Measurements from ENCODE around the gene LGALS1. TPM values are rescaled to one million over a fixed set of nuclear protein-coding genes. Genes with fewer than 3 reads are reported as not detected.
A peak's percentile ranks its signal among the peaks of the same experiment; 100 is the strongest.

LGALS1 gene
- total RNA-seq, 1 donor from 2014 or later = 55.5 TPM

DNA sequence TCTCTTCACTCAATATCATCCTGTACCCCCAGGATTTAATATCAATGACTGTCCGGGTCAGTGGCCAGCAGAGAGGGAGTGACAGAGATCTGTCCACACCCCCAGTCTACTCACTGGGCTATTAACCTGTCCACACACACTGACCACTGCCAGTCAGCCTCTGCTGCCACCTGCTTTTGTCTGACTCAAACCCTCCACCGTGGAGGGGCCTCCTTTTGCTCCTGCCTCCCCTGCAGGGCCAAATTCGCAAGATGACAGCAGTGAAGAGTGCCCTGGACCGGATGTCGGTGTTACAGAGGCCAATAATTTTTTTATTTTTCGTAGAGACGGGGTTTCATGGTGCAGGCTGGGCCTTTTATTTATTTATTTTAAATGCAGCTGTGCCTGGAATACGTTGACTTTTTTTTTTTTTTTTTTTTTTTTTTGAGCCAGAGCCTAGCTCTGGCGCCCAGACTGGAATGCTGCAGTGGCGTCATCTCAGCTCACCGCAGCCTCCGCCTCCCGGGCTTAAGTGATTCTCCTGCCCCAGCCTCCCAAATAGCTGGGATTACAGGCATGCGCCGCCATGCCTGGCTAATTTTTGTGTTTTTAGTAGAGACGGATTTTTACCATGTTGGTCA, 11.8 kb upstream of the LGALS1 start:
- ATAC-seq = no peak

DNA sequence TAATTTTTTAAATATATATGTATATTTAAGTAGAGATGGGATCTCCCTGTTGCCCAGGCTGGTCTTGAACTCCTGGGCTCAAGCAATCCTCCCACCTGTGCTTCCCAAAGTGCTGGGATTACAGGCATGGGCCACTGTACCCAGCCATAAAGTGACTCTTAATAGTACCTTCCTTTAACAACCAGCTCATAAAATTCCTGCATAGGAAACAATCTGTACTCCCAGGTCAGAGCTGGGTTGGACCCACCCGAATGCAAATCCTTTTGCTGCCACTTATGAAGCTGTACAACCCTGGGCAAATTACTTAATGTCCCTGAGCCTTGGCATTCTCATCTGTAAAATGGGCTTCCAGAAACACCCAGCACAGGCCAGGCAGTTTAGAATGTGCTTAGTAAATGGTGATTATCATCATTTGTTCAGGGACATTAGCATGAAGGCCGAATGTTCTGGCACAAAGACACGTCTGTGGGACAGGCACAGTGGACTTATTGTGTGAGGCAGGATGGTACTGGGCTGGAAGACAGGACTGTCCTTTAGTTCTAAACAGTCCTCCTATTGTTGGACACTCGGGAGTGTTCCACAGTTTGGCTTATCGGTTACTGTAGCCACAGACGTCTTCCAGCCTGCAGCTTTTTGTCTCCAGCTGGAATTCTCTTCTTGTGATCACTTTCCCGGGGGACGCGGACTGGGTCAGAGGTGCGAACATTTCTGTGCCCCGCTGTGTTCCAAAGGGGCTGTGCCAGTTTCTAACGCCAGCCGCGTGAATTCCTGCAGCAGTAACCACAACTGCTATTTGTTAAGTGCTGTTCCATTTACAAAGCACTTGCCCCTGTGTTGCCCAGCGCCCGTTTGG, 11.0 kb upstream of the LGALS1 start:
- no peak for ATAC-seq

DNA sequence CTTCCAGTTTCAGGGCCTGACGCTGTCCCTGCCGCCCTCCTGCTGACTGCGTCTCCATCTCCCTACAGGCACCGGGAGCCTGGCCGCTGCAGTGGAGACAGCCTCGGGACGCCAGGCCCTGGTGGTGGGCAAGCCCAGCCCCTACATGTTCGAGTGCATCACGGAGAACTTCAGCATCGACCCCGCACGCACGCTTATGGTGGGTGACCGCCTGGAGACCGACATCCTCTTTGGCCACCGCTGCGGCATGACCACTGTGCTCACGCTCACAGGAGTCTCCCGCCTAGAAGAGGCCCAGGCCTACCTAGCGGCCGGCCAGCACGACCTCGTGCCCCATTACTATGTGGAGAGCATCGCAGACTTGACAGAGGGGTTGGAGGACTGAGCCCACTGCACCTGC, 9.9 kb upstream of the LGALS1 start:
- ATAC-seq = no peak

DNA sequence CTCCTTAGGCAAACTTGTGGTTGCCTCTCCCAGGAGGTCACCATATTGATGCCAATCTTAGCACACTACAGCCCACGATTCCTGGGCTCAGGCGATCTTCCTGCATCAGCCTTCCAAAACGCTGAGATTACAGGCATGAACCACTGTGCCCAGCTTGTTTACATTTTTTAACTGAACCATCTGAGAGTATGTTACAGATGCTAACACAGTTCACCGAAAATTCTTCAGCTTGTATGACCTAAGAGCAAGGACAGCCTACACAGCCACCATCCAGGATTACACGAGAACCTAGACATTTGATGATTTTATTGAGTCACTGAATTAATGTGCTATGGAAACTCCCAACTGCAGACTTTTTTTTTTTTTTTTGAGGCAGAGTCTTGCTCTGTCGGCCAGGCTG, 5.8 kb upstream of the LGALS1 start:
- ATAC-seq = no peak

DNA sequence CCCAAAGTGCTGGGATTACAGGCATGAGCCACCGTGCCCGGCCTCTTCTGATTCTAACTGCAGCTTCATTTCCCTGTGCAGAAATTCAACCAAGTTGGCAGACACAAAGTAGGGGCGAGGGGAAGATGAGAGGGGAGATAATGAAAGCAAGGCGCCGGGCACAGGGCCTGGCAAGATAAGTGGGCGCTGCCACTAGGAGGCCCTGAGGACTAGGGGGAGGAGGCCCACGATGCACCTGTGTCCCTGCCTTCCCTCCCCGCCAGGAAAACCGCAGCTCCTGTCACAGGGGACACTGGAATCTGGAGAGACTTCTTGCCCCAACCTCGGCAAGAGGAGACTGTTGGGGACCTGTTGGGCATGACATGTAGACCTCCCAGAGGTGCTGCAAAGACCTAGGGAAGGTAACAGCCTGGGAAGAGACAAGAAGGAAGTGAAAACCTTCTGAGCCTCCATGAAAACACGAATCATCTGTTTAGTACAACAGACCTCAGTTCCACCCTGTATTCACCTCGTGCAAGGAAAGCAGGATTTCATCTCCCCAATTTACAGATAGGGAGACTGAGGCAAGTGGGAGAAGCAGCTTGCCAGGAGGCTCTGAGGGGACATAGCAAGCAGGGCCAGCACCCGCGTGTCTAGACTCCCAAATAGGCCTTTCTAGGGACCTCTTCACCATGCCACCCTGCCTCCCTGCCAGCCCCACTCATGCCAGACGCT, 3.1 kb upstream of the LGALS1 start:
- no peak for ATAC-seq

DNA sequence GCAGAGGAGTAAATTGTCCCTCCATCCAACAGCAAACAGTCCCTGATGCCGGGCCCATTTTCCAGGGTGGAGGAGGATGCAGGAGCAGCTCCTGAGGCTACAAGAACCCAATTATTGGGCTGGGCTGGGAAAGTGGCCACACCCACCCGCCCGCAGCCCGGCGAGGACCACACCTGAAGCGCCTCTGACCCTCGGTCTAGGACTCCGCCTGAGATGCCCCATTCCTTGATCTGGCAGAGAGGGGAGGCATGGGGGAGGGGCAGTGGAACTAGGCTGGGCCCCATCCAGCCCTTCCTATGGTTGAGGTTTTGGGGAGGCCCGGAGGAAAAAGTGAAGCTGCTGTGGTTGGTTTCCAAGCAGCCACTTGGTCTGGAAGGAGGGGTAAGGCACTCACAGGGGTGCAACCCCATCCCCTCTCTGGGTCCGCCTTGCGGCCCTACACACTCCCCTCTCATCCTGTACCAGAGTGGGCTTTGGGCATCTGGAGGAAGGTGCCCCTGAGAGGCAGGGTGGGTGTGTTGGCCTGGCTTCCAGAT, 2.4 kb upstream of the LGALS1 start:
- no peak for ATAC-seq

DNA sequence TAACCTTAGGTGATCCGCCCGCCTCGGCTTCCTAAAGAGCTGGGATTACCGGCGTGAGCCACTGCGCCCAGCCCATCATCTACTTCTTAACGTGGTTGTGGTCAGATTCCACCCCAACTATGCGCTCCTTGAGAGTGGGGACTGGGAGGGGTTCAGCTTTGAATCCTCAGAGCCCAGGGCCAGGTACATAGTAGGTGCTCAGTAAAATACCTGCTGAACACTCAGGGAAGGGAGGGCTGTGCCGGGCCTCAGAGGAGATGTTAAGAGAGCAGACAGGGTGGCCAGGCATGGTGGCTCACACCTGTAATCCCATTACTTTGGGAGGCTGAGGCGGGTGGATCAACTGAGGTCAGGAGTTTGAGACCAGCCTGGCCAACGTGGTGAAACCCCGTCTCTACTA, 1.2 kb upstream of the LGALS1 start:
- ATAC-seq = no peak

DNA sequence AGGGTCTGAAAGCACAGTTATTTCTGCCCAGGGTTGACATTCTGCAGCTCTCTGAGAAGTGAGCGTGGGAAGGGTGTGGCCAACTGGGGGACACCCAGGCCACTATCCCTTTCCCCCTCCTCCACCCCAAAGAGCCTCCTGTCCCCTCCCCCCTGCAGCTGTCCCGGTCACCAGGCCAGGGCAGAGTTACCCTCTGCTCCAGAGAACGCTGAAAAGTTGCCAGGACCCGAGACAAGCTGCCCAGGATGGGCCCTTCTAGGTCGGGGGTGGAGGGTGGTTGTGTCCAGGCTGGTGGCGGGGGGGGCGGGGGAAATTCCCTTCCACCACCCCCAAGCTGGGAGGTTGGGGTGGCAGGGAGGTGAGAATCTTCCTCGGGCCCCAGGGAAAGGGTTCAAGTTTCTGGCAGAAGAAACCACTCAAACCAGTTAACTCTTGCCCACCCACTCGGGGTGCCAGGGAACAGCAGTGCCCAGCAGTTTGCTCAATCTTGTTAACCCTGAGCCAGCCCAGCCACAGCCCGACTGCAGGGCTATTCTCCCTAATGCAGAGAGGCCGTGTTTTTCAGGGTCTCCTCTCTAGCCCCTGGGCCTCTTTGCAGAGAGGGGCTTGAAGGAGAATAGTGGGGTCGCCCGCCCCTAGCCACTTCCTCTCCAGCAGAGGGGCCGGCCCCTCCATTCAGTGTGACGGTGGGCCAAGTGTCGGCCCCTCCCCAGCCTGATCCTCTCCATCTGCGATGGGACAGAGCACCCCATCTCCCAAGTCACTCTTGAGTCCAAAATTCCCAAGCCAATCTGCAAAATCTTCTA, 697 bp downstream of the LGALS1 start:
- ATAC-seq = no peak

DNA sequence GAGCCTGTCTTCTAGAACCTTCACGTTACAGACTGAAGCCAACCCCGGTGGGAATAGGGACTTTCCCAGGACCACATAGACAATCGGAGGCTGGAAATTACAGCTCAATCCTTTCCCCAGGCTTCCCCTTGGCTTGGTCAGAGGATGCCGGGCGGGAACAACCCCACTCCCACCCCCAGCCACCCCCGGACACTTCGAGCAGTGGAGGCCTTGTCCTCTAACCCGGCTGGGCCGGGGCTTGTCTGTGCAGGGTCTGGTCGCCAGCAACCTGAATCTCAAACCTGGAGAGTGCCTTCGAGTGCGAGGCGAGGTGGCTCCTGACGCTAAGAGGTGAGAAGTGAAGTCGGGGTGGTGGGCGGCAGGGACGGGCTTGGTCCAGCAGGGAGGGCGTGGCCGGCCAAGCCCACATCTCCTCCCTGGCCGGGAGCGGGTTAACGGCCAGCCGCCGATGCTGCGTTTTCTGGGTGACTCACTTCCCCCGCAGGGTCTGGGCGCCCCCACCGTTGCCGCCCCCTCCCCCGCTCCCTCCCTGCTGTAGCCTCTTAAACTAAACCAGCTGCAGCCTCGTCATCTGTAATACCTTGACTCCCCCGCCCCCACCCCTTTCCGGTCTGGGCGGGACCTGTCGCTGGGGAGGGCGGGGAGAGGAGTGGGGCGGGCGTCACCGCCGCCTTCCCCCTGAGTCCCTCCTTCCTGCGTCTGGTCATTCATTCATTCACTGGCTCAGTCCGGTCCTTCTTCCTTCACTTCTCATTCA, 1.5 kb downstream of the LGALS1 start:
- ATAC-seq = peak; percentile 60

DNA sequence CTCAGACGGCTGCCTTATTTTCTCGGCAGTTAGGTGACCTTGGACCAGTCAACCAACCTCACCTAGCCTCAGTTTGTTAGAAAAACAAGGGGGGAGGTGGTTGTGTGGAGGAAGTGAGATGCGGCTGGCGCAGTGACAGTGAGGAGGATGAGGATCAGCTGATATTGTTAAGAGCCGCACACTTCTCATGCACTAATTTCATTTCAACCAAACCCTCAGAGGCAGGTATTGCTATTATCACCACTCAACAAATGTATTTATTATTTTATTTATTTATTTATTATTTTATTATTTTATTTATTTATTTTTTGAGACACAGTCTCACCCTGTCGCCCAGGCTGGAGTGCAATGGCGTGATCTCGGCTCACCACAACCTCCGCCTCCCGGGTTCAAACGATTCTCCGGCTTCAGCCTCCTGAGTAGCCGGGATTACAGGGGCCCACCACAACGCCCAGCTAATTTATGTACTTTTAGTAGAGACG, 2.1 kb downstream of the LGALS1 start:
- ATAC-seq = no peak

DNA sequence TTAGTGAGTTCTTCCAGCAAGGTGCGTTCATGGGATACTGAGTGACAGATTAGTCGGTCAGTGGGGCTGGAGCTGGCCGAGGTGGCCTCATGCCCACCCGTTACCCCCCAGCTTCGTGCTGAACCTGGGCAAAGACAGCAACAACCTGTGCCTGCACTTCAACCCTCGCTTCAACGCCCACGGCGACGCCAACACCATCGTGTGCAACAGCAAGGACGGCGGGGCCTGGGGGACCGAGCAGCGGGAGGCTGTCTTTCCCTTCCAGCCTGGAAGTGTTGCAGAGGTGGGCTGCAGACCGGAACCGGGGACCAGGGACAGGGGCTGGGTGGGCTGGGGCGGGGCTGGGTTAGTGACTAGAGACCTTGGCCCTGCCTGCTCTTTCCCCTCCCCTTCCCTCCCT, 2.9 kb downstream of the LGALS1 start:
- ATAC-seq = no peak

DNA sequence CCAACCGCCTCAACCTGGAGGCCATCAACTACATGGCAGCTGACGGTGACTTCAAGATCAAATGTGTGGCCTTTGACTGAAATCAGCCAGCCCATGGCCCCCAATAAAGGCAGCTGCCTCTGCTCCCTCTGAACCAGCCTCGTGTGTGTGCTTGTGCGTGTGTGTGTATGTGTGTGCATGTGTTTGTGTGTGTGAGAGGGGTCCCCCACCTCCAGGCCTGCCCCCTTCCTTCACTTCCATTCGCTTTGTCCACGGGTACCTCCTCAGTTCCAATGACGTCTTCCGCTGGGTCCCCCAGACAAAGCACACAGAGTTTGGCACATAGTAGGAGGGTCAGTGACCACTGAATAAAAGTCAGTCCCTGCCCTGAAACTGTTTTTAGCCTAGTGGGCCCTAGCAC, 4.2 kb downstream of the LGALS1 start:
- ATAC-seq = no peak

DNA sequence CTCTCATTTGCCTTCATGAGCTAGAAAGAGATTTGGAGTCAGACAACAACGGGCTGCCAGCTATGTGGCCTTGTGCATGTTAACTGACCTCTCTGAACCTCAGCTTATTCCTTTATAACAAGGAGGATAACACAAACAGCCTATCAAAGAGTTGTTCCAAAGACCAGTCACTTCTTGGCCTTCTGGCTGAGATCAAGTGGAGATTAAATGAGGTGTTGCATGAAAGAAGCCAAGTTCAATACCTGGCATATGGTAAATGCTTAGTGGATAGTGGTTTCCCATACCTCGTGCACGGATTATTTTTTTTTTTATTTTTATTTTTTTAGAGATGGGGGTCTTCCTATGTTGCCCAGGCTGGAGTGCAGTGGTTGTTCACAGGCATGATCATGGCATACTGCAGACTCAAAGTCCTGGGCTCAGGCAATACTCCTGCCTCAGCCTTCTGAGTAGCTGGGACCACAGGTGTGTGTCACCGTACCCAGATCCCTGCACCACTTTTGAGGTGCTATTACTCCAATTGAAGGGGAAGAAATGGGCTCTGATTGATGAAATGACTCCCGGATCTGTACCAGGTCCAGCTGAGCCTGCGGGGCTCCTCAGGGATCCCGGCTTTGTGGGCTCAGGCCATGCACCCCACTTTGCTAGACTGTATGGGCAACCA, 4.9 kb downstream of the LGALS1 start:
- ATAC-seq = no peak

DNA sequence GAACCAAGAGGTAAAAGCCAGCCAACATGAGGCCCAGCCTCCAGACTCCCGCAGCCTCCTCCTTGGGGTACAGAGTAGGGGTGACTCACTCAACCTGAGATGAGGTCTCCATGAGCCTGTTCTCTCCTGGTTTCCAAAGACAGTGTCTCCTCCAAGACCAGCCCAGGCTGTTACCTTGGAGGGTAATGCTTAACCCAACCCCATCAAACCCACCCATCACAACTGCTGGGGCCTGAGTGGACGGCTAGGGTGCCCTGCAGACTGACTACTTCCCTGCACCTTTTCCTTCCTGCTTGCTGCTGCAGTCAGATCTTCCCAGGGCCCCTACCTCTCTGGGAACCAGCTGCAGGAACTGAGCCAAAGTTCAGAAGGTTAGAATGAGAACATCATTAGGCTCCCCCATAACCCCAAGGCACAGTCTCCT, 5.6 kb downstream of the LGALS1 start:
- ATAC-seq = no peak

DNA sequence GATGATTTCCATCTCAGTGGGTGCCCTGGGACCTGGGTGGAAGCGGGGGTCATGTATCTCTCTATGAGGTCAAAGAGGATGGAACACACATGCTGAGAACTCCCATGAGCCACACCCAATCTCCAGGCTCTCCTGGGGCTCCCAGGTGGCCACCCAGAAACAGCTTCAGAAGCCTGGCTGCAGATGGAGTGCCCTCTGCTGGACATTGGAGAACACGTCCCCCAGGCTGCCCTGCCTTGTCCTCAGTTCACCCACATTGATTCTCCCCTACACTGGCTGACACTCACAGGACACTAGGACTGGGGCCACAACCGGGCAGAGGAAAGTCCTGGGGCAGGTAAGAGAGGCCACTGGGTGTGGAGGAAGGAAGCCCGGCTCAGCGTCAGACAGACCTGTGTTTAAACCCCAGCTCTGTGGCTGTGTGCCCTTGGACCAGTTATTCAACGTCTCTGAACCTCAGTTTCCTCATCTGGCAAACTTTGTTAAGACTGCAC, 6.2 kb downstream of the LGALS1 start:
- ATAC-seq = peak; percentile 48

DNA sequence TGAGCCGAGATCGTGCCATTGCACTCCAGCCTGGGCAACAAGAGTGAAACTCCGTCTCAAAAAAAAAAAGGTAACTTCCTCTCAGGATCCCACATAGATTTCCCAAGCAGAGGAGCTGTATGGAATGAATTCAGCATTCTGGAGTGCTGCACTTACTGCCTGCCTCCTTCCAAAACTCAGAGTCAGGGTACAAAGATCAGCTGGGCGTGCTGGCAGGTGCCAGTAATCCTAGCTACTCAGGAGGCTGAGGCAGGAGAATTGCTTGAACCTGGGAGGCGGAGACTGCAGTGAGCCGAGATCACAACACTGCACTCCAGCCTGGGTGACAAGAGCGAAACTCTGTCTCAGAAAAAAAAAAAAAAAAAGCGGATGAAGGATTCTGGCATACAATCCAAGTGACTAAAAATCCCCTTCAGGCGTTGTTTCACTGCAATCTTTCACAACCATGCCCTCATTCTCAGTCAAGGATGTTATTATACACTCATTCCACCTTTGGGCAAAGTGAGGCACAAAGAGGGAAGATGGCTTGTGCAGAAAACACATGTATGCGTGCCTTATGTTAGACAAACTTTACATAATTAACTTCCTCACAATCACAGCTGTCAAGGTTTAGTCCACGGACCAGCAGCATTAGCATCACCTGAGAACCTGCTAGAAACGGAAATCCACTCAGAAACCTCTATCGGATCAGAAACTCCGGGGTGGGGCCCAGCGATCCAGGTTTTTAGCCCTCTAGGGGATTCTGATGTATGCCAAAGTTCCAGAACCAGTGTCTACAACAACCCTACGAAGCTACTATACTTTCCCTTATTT, 9.6 kb downstream of the LGALS1 start:
- ATAC-seq = peak; percentile 16

DNA sequence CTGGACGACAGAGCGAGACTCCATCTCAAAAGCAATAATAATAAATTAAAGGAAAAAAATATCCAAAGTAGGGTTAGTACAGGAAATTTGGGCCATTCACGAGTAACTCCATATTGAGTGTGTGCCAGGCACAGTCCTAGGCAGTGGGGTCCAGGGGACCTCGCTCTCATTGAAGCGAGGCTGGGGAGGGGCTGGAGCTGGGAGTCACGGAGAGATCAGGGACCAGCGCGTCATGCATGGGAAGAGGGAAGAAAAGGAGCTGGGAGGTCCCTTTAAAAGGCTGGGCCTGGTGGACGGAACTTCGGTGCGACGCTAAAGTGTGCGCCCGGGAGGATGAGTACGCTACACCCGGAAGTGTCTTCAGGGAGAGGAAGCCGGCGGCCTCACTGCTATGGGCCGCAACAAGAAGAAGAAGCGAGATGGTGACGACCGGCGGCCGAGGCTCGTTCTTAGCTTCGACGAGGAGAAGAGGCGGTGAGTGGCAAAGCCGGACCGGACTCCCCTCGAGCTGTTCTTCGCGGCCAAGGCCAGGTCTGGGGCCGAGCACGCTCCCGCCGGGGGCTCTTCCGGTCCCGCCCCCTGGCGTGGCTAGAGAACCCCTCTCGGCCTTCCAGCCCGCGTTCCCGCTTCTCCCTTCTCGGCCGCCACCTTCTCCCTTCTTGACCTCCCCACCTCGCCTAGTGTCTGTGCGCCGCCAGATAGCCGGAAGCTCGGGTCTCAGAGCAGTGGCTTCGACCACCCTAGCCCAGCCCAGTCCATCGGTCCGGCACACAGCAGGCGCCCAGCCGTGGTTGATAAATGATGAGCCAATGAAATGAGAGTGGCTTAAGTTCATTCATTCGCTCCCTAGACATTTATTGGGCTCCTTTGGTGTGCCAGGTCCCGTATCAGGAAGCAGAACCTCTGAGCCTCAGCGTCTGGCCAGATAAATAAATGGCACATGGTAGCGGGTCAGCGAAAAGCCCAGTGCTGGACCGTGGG, 10.9 kb downstream of the LGALS1 start, which contains the start of gene NOL12:
TSS of gene NOL12 (plus strand) at position 342 of the 981 bp plus-strand sequence. CDS start at position 392, 50 bp downstream.
- ATAC-seq = peak; percentile 56

DNA sequence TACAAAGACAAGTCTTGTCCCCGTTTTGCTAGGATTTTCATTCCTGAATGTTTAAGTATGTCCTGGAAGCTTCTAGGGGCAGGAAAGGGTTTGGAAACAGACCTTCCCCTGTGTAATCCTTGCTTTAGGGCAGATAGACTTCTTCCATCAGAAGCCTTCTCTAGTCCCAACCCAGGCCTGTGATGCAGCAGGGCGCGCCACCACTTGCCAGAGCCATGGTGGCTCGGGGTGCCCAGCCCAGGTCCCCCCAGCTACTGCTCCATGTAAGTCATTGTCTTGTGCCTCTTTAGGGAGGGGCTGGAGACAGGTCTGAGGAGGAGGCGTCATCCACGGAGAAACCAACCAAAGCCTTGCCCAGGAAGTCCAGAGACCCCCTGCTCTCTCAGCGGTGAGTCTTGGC, 15.0 kb downstream of the LGALS1 start:
- peak; percentile 63 for ATAC-seq
